M059J (cell line): ENCODE results near the gene YWHAG. TPM values are rescaled to one million over a fixed set of nuclear protein-coding genes. Genes with fewer than 3 reads are reported as not detected.
"Not testable (repeated sequence)": the region's sequence is repeated elsewhere in the genome, so short reads cannot be mapped to it uniquely, and the experiment has no call there.

Experiments
- DNase-seq: peaks from one replicate; pipeline ENCODE4 v3.0.0-alpha.2; 2012; ENCODE audit warnings: low read depth
- total RNA-seq: library from RNA; depleted of rRNA; stranded (reverse); fragments of >200 nt; shearing (Covaris generic); gene quantifications from 2 replicates; pipeline ENCODE4 v1.2.3, GENCODE V29; 2014

YWHAG gene
- total RNA-seq, 1 experiment from 2014 or later = 133 TPM

- no peak for DNase-seq
Measured at GRCh38 chr7:76380623-76380966, 21.8 kb upstream of the YWHAG start.

DNA sequence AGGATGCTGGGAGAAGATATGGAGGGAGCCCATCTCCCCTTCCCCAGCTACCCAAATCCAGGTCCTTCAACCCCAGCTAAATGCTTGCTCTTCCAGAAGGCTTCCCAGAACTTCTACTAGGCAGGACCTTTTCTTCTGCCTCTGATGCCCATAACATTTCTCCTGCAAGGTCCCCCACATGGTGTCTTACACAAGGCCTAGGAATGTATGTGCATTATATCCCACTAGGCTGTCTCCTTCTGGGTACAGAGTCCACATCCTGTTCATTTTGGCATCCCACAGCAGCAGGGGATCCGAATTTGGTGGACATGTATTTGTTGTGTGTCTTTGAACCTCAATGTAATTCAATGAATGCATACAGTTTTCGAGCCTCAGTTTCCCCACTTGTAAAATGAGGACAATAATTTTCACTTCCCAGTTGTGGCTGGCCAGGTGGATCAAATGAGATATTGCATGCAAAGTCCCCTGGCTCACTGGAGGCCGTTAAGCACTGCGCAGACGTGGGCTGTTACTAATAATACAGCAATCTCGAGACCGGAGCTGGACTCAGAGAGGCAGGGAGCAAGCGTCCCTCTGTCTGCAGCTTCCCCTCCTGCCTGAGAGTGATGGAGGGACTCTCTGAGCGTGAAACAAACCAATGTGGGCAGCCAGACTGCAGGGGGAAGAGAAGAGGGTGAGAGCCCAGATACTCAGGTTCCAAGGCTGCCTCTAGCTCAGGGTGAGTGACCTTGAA, 18.6 kb upstream of the YWHAG start:
- no peak for DNase-seq

DNA sequence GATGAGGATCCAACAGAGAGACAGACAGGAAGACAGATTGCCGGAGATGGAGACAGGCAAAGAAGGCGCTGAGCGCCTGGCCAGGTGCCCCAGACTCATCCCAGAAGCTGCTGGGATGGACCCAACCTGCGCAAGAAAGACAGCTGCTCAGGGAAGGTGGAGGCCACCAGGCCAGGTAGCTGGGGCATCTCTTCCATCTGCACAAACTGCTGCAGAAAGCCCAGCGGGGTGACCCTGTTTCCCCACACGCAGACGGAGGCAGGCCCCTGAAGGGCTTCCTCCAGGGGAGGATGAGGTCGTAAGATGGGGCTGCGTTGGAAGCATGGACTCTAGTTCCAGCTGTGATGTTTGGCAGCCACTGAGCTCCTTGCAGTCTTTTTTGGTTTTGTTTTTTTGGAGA, 16.5 kb upstream of the YWHAG start:
- no peak for DNase-seq

GRCh38 chr7:76372984-76373833, 14.4 kb upstream of the YWHAG start:
- DNase-seq = peak; percentile 74

- no peak for DNase-seq
Measured at GRCh38 chr7:76371396-76371795, 12.6 kb upstream of the YWHAG start.

GRCh38 chr7:76369018-76369417, 10.2 kb upstream of the YWHAG start:
- peak; percentile 18 for DNase-seq

DNA sequence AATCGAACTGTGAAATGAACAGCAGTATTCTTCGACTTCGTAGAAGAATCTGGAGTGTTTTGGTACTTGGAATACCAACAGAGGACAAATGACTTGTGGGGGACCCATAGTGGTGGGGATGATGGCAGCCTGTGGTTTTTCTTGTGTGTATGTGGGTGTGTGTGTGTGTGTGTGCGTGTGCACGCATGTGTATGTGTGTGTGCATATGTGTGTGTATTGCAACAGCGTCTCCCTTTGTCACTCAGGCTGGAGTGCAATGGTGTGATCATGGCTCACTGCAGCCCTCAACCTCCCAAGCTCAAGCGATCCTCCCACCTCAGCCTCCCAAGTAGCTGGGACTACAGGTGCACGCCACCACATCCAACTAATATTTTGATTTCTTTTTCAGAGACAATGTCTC, 9.4 kb upstream of the YWHAG start:
- no peak for DNase-seq

DNA sequence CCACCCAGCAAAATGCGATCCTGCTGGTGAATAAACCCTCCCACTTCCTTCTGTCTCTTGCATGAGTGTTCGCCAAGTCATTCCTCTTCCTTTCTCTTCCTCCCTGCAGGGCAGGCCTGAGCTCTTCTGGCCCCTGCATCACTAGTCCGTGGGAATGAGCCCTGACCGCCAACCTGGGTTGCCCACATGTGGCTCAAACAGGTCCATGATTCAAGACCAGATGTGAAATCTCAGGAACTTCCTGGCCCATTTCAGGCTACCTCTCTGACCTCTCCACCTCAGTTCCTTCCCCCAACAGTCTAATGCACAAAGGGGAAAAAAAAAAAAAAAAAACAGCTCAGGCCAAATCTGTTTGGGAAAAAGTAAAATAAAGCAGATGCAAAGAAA, 5.4 kb upstream of the YWHAG start:
- peak; percentile 82 for DNase-seq

DNA sequence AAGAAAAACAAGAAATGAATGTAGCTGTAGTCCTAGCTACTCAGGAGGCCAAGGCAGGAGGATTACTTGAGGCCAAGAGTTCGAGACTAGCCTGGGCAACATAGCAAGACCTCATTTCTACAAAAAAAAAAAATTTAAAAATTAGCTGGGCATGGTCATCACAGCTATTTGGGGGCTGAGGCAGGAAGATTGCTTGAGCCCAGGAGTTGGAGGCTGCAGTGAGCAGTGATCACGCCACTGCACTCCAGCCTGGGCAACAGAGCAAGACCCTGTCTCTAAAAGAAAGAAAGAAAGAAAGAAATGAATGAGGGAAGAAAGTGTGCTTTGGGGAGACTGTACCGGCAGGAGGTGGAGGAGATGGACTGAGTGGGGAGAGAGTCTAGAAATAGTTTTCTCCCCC, 5.0 kb upstream of the YWHAG start:
- not testable (repeated sequence) for DNase-seq

- peak; percentile 32 for DNase-seq
Measured at GRCh38 chr7:76359978-76360638, 1.3 kb upstream of the YWHAG start.

GRCh38 chr7:76359111-76359977, 553 bp upstream of the YWHAG start:
- peak; percentile 98 for DNase-seq

- peak; percentile 54 for DNase-seq
Measured at GRCh38 chr7:76358011-76358480, 745 bp downstream of the YWHAG start.

- DNase-seq = no peak
Measured at GRCh38 chr7:76357475-76358010, 1.2 kb downstream of the YWHAG start.

DNA sequence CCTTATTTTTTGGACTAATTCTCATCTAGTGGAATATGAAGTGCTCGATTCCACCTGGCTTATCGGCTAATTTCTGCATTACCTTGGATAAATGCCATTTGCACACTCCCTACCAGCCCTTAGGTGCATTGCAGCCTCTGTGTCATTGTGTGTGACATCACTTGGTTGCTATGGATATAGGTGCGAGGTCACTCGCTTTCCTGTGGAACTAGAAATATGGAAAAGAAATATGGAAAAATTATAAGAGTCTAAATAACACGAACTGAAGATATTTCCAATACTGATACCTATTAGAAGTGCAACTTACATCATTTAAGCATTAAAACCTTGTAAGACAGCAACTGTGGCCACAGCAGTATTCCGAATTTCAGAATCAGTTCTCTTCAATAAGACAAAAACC, 2.0 kb downstream of the YWHAG start:
- DNase-seq = peak; percentile 63

DNA sequence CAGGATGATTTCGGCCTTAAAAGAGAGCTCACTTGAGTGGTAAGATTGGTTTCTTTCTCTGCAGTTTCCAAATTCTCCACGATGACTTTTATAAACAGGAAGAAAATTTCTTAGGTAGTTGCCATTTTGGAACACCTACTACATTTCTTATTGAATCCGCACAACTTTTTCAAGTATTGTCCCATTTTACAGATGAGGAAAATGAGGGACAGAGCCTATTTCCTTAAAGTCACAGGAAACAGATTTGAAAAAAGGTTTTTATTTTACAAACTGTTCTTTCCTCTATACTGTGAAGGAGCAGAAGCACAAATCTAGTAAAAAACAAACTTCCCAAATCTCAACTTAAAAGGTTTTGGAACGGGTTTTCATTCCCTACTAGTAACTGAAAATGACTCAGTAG, 2.7 kb downstream of the YWHAG start:
- DNase-seq = no peak

GRCh38 chr7:76354981-76355730, 3.6 kb downstream of the YWHAG start:
- no peak for DNase-seq

GRCh38 chr7:76354516-76354915, 4.3 kb downstream of the YWHAG start:
- DNase-seq = no peak

DNA sequence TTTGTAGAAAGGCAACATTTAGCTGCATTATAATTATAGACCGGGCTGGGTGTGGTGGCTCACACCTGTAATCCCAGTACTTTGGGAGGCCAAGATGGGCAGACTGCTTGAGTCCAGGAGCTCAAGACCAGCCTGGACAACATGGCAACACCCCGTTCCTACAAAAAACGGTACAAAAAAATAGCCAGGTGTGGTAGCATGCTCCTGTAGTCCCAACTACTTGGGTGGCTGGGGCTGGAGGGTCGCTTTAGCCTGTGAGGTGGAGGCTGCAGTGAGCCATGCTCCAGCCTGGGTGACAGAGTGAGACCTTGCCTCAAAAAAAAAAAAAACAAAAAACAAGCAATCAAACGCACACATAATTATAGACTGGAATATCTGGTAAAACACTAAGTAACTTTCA, 5.0 kb downstream of the YWHAG start:
- DNase-seq = no peak

- no peak for DNase-seq
Measured at GRCh38 chr7:76352193-76352592, 6.6 kb downstream of the YWHAG start.

DNA sequence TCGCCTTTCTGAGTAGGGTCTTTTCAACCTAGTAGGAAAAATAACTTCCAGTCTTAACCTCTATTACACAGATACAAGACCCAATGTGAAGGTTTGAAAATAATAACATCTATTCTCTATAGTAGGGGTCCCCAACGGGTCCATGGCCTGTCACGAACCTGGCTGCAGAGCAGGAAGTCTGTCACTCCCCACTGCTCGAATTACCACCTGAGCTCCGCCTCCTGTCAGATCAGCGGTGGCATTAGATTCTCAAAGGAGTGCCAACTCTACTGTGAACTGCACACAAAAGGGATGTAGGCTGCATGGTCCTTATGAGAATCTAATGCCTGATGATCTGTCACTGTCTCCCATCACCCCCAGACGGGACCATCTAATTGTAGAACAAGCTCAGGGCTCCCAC, 7.4 kb downstream of the YWHAG start:
- no peak for DNase-seq
